Stimulated activated CD4-positive, alpha-beta T cell treated with anti-CD3 and anti-CD28 coated beads, Interleukin-4, amount 100 ng/mL, for 1 hour (primary cell): ENCODE measurements around the gene TAS2R14.

Experiments used
- DNase-seq: peaks from one replicate; pipeline ENCODE4 v3.0.0-alpha.2; 2020

The TAS2R14 gene, protein sequence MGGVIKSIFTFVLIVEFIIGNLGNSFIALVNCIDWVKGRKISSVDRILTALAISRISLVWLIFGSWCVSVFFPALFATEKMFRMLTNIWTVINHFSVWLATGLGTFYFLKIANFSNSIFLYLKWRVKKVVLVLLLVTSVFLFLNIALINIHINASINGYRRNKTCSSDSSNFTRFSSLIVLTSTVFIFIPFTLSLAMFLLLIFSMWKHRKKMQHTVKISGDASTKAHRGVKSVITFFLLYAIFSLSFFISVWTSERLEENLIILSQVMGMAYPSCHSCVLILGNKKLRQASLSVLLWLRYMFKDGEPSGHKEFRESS

GRCh38 chr12:10939163-10939562, at the start of gene TAS2R14:
Gene TAS2R14 (minus strand): TSS chr12:10939263. CDS start chr12:10939207, 56 bp downstream.
- DNase-seq = no peak

GRCh38 chr12:10986812-10987211, 47.7 kb upstream of the TAS2R14 start, which contains the start of gene TAS2R50:
Gene TAS2R50 (minus strand): TSS chr12:10986912. CDS start chr12:10986860, 52 bp downstream.
- DNase-seq = no peak

- no peak for DNase-seq
These were observed 43.2 kb upstream of the TAS2R14 start for GRCh38 chr12:10982244-10982643.

GRCh38 chr12:10974965-10975364, 35.9 kb upstream of the TAS2R14 start:
- no peak for DNase-seq

- no peak for DNase-seq
These were observed 29.8 kb upstream of the TAS2R14 start for GRCh38 chr12:10968765-10969456.

- no peak for DNase-seq
These were observed 28.3 kb upstream of the TAS2R14 start for GRCh38 chr12:10967409-10967808.

DNA sequence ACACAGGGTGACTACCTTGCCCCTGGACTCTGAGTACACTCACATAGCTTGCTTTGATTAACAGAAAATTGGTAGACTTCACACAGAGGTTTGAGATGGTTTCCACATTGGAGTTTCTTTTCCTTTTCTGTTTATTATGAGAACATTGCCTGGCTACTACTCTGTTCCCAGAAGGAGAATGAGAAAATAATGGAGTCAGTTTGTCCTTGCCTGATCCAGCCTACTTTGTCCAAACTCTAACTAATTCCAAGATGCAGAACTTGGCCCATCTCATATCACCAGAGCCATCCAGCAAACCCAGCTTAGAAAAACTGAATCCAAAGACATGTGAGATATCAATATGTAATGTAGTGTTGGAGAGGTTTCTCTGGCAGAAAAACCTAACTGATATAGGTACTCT, 27.3 kb upstream of the TAS2R14 start:
- DNase-seq = no peak

GRCh38 chr12:10965476-10965875, 26.4 kb upstream of the TAS2R14 start:
- no peak for DNase-seq

DNA sequence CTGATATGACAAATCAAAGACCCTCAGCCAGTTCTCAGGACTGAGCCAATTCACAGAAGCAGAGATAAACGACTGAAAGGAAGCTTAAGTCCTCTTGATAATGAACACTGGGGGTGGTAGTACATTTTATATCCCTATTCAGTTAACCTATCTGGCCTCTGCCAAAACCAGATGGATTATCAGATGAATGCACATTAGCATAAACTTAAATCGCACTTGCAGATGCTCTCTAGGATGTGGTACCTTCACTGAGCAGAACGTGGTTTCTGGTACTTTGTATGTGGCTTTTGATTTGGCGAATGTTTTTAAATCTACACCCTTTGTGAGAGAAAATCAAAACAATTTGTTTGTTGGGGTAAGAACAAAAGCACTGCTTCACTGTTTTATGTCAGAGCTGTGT, 21.1 kb upstream of the TAS2R14 start:
- no peak for DNase-seq

- DNase-seq = no peak
These were observed 20.7 kb upstream of the TAS2R14 start for GRCh38 chr12:10959804-10960203.

DNA sequence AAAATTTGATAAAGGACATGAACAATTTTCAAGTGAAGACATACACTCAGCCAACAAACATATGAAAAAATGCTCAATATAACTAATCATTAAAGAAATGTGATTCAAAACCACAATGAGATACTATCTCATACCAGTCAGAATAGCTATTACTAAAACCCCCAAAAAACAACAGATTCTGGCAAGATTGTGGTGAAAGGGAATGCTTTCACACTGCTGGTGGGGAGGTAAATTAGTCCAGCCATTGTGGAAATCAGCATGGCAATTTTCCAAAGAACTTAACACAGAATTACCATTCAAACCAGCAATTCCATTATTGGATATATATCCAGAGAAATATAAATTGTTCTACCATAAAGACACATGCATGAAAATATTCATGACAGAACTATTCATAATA, 18.7 kb upstream of the TAS2R14 start:
- no peak for DNase-seq

GRCh38 chr12:10956085-10956484, 17.0 kb upstream of the TAS2R14 start:
- DNase-seq = no peak

DNA sequence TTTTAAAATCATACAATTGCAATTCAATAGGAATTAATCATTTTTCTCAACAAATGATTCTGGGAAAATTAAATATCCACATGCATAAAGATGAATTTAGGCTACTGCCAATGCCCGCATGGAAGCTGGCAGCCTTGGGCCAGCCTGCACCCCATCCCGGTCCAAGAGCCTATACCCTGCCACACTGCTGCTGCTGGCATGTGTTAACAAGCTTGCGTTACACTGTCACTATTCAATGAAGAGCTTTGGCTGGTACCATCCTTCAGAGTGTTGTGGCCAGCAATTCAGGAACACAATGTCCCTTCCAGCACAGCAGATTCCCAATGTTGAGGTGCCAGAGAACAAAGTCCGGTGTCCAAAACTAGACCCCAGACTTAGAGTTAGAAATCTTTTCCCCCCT, 13.6 kb upstream of the TAS2R14 start:
- no peak for DNase-seq

DNA sequence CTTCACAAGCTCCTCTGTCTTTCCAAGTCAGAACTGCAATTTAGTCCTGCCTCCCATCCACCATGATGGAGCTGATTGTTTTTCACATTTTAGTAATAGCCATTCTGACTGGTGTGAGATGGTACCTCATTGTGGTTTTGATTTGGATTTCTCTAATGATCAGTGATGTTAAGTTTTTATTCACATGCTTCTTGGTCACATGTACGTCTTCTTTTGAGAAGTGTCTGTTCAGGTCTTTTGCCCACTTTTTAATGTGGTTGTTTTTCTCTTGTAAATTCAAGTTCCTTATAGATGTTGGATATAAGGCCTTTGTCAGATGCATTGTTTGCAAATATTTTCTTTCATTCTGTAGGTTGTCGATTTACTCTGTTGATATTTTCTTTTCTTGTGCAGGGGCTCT, 4.1 kb upstream of the TAS2R14 start:
- no peak for DNase-seq

DNA sequence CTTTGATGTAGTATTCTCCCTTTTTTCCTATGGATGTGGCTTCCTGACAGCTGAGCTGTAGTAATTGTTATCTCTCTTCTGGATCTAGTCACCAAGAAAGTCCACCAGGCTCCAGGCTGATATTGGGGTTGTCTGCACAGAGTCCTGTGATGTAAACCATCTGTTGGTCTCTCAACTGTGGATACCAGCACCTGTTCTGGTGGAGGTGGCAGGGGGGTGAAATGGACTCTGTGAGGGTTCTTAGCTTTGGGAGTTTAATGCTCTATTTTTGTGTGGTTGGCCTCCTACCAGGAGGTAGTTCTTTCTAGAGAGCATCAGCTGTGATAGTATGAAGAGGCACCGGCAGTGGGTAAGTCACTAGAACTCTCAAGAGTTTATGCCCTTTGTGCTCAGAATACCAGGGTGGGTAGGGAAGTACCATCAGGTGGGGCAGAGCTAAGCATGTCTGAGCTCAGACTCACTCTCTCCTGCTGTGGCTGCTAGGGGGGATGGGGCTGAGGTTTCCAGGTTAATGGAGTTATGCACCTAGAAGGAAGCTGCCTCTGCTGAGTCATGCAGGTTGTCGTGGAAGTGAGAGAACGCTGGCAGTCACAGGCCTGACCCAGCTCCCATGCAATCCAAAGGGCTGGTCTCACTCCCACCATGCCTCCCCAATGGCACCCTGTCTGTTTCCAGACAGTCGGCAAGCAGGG, 3.0 kb upstream of the TAS2R14 start:
- DNase-seq = no peak

GRCh38 chr12:10941369-10941768, 2.3 kb upstream of the TAS2R14 start:
- no peak for DNase-seq

DNA sequence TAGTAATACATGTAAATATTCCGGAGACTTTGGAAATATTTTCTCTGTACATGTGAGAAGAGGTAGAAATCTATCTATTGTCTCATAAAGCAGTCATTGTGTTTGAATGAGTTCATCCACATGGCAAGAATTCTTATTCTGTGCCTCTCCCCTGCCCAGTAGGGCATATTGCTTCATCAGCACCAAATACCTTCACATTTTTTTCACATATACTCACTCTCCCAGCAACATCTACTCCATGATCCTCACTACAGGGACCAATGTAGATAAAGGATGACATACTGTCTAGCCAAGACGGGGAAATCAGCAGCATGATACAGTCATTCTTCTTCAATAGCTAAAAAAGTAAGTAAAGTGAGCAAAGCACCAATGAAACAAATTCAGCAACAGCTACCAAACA, 1.3 kb upstream of the TAS2R14 start:
- no peak for DNase-seq

- DNase-seq = no peak
These were observed 2.6 kb downstream of the TAS2R14 start for GRCh38 chr12:10936506-10936905.

GRCh38 chr12:10928746-10929286, 10.2 kb downstream of the TAS2R14 start, which contains the start of gene PRH2:
Gene PRH2 (plus strand): TSS chr12:10929236. CDS start chr12:10929274, 38 bp downstream.
- no peak for DNase-seq

- DNase-seq = no peak
These were observed 12.8 kb downstream of the TAS2R14 start for GRCh38 chr12:10926269-10926668.

GRCh38 chr12:10919809-10920208, 19.3 kb downstream of the TAS2R14 start:
- no peak for DNase-seq

GRCh38 chr12:10910380-10910779, 28.7 kb downstream of the TAS2R14 start:
- DNase-seq = no peak

GRCh38 chr12:10909462-10909861, 29.6 kb downstream of the TAS2R14 start, which contains the start of gene TAS2R13:
Gene TAS2R13 (minus strand): TSS chr12:10909562. CDS start chr12:10909298, 264 bp downstream.
- no peak for DNase-seq
